Coronary artery (tissue), 2 donors: ENCODE results near the gene RGS6.

Source experiments
- DNase-seq: peaks from one replicate; pipeline ENCODE4 v3.0.0-alpha.2; 2017; ENCODE audit warnings: low spot score
- H3K27ac ChIP-seq, 2 donors: fragments of 200-600 bp; sonication (generic); one replicate each; pipeline ENCODE4 v1.5.1; 2016 to 2019
- H3K4me3 ChIP-seq: fragments of 200-600 bp; sonication (generic); 2 replicates; pipeline ENCODE4 v1.5.1; 2016; ENCODE audit warnings: mild to moderate bottlenecking, moderate library complexity
- TF ChIP-seq, protein P1 (sequence below): fragments of 200-600 bp; sonication (generic); IDR thresholded peaks from one replicate; pipeline ENCODE4 v1.5.1; 2019; ENCODE audit warnings: antibody characterized with exemption

RGS6 gene

DNA sequence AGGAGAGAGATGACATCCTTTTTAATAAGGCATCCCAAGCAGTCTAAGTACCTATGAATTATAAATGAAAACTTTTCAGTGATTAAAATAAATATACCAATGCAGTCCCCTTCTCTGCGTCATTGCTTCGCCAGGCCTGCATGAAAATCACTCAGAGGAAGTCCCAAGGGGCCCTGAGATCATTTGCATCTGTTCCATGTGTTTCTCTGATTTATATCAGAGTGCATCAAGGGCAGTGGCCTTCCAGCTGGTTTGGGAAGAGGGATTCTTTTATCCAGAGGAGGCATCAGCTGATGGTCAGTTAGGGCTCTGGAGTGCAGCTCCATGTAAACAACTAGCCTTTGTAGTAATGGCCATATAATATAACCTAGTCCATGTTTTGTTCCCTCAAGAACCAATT lies 210.1 kb downstream of the RGS6 start:
- DNase-seq: no peak
- H3K27ac ChIP-seq: no peak overlapping the region
- H3K4me3 ChIP-seq: no peak overlapping the region
- TF ChIP-seq, protein P1, sequence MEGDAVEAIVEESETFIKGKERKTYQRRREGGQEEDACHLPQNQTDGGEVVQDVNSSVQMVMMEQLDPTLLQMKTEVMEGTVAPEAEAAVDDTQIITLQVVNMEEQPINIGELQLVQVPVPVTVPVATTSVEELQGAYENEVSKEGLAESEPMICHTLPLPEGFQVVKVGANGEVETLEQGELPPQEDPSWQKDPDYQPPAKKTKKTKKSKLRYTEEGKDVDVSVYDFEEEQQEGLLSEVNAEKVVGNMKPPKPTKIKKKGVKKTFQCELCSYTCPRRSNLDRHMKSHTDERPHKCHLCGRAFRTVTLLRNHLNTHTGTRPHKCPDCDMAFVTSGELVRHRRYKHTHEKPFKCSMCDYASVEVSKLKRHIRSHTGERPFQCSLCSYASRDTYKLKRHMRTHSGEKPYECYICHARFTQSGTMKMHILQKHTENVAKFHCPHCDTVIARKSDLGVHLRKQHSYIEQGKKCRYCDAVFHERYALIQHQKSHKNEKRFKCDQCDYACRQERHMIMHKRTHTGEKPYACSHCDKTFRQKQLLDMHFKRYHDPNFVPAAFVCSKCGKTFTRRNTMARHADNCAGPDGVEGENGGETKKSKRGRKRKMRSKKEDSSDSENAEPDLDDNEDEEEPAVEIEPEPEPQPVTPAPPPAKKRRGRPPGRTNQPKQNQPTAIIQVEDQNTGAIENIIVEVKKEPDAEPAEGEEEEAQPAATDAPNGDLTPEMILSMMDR: no peak

DNA sequence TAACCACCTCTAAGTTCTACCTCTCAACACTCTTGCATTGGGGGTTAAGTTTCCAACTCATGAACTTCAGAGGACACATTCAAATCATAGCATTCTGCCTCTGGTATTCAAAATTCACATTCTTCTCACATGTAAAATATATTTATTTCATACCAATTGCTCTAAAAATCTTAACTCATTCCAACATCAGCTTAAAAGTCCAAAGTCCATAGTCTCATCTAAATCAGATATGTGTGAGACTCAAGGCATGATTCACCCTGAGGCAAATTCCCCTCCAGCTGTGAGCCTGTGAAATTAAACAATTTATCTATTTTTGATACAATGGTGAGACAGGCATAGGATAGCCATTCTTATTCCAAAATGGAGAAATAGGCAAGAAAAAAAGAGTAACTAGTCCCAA lies 214.0 kb downstream of the RGS6 start:
- TF ChIP-seq, protein P1: no peak
- no peak overlapping the region for H3K27ac ChIP-seq
- no peak for DNase-seq
- no peak overlapping the region for H3K4me3 ChIP-seq

DNA sequence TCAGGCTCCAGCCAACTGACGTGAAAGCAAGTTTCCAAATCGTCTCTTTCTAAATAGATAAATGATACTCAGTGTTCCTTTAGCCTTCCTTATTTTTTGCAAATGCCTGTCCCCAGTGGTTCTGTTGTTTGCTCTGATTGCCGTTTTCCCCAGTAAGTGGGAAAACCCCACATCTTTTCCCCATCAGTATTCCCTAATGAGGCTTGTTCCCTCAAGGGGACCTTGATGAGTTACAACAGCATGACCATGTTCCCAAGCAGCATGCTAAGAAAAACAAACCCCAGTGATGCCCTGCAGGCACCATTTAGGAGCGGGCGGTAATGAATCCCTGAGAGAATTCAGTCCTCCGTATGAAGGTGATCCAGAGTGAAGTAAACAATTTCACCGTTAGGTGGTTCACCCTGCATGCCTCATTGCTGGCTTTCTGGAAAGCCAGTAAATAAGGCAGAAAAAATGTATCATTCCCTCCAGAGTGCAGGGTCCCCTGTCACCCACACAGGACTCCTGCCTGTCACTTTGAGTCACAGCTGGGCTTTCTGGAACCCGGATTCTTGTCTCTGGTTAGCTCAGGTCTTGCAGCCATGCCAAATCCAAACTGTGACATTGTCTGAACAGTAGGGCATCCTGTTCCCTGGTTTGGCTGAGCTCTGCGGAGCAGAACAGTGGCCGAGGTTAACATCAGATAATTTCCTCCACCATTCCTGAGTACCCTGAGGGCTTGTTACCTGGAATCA lies 222.6 kb downstream of the RGS6 start:
- TF ChIP-seq, protein P1: no peak
- DNase-seq: no peak
- H3K4me3 ChIP-seq: no peak overlapping the region
- H3K27ac ChIP-seq: no peak overlapping the region

DNA sequence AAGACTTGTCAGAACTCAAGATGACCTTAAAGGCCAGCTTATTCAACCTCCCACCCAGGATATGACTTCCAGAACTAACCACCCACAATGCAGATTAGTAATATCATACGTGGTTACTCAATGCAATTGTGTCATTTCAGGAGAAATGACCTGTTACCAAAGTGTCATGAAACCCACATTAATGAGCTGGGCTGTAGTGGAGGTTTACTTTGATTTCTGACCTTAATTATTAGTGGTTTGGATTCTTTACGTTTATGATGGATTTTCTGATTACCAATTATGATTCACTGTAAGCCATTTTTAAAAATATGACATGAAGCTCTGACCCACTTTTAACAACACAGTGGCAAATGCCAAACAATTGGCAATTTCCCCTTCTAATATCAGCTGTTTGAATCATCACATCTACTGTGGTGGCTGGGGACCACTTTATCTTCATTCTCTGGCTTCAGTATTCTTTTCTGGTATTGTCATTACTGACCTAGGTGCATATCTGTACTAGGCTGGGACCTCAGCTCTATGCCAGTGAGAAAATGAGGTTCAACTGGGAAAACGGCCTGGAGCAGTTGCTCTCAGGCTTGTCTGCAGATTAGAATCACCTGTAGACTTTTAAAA lies 223.3 kb downstream of the RGS6 start:
- DNase-seq: no peak

DNA sequence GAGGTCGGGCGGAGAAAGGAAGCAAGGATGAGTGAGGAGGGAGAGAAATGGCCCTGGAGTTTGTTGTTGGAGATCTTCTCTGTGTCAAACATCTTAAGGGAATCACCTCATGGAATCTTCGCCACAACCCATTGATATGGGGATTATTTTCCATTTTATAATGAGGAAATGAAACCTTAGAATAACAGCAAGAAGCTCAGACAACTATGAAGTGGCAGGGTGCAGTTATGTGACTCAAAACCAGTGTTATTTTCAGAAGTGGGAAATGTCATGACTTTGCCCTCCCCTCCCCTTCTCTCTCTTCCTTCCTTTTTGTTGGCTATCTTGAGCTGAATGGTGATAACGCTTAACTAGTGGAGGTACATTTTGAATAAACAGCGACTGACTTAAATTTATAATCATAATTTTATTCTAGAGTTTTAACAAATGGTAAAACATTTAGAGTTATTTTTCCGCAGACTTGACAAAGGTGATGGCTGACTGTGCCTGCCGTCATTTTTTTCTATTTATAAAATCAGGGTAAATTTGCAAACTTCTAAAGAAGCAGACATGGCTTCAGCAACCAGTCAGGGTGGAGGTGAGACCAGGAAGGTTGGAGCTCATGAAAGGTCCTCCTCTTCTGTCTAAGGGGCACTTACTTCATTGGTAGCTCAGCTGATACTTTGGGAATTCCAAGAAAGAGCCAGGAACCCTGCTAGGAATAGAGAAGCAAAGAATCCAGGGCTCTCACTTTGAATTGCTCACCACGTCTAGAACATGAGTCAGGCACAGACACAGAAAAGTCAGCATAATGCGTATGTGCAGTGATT lies 232.4 kb downstream of the RGS6 start:
- TF ChIP-seq, protein P1: no peak
- Histone ChIP-seq H3K4me3 (peak overlapping the region; percentile 8), H3K27ac (no peak overlapping the region)
- no peak for DNase-seq

More for the DNA sequence above, 223.3 kb downstream of the RGS6 start:
- H3K27ac ChIP-seq: no peak overlapping the region
- H3K4me3 ChIP-seq: no peak overlapping the region
- TF ChIP-seq, protein P1: no peak

DNA sequence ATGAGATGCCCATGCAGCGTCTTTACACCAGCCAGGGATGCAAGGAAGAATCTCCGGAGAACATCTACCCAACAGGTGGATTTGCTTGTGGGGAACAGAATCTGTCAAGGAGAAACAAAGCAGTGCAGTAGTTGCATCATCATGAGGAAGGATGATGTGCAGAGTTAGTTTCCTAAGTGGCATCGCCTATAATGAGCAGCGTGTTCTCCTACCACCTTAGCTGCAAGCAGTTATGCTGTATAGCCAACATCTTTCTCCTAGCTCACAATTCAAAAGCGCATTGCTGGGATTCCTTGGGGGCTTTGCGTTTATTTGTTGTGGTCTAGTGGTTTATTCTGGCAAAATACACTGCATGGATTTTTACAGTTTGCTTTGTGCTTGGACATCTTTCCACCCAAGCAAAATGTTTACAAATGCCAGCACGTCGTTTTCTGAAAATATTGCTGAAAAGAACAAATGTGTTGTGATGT lies 233.0 kb downstream of the RGS6 start:
- TF ChIP-seq, protein P1: no peak
- DNase-seq: no peak
- Histone ChIP-seq H3K27ac (no peak overlapping the region), H3K4me3 (peak overlapping the region; percentile 8)
